ENCODE data around the gene AKR1C8. TPM values are rescaled to one million over a fixed set of nuclear protein-coding genes. Genes with fewer than 3 reads are reported as not detected.

Gene AKR1C8
- total and polyA plus RNA-seq, 9 of the 15 experiments (the other 6 are each of a cell fraction or from before 2014, with no cell fraction given) = 0.03 to 0.29 (median 0.08) TPM

DNA sequence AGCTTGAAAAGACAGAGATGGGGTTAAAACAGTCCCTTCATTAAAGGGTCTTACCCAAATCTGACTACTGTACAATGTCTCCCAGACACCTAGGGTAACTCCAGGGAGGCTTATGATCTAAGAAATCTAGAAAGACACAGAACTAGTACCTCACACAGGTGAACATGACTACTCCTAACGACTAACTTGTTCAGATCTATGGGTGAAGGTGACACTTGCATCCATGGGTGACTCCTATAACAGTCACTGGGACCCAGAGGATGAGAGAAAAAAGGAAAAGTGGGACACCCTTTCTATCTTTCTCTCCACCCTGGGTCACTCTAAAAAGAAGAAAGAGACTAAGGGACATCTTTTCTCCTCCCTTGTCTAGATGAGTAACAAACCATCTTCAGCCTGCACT lies 19.2 kb downstream of the AKR1C8 start:
- BruUV-seq (replicated peaks) = no TSS peak
- FAIRE-seq (no peak), ATAC-seq (no peak), DNase-seq (ENCODE audit: extremely low read depth in 1 of 4, low spot score in 3 of 4) (peak; percentile 18 to 38 (median 22))
- POLR2A ChIA-PET = no interaction called here
- Histone ChIP-seq H3K9ac (ENCODE audit: insufficient read depth in 1 of 2, low read depth in 2 of 2, low read length in 2 of 2) (no peak overlapping the region), H4K20me1 (replicated peaks; ENCODE audit: control insufficient read depth, insufficient read depth, low read length) (no peaks in the 10 kb centered on the region), H3K9me1 (ENCODE audit: control insufficient read depth, insufficient read depth, low read length) (no peaks in the 10 kb centered on the region), H3K4me3 (no peak overlapping the region), H3K36me3 (ENCODE audit: control insufficient read depth, insufficient read depth, low read length) (no peaks in the 10 kb centered on the region), H3K9me3 (replicated peaks; ENCODE audit: control insufficient read depth, insufficient read depth, low read depth, low read length) (peaks cover 13% of the 10 kb centered on the region; the same call in 1 of the 2 replicates), H3K4me1 (replicated peaks in 1 of 2; ENCODE audit: control insufficient read depth in 2 of 2, insufficient read depth in 2 of 2, low read length in 2 of 2) (no peaks in the 10 kb centered on the region), H2AFZ (ENCODE audit: low read depth, low read length) (no peak overlapping the region), H3K4me2 (ENCODE audit: insufficient read depth, low read length) (no peak overlapping the region), H3K27me3 (ENCODE audit: control insufficient read depth in 2 of 2, insufficient read depth in 2 of 2, low read length in 2 of 2) (no peaks in the 10 kb centered on the region), H3K27ac (ENCODE audit: extremely low read depth, low read depth, low read length) (no peak overlapping the region), H3K79me2 (ENCODE audit: control insufficient read depth, insufficient read depth, low read length) (no peaks in the 10 kb centered on the region)
- intact Hi-C loops (cut with micrococcal nuclease) (loop anchor here (2.0 kb wide), 1 partner anchor 17 kb away; no protein-coding TSS in a partner anchor), in situ Hi-C loops (cut with MboI) (no loop called here)
- 0% methylated on average over 1 of the region's 1 CpG for WGBS (ENCODE audit: insufficient coverage, low coverage, missing lambda C conversion rate)
- CTCF ChIA-PET (ENCODE audit: low intra/inter-chr PET ratio) = no interaction called here
- TF ChIP-seq, protein P1, sequence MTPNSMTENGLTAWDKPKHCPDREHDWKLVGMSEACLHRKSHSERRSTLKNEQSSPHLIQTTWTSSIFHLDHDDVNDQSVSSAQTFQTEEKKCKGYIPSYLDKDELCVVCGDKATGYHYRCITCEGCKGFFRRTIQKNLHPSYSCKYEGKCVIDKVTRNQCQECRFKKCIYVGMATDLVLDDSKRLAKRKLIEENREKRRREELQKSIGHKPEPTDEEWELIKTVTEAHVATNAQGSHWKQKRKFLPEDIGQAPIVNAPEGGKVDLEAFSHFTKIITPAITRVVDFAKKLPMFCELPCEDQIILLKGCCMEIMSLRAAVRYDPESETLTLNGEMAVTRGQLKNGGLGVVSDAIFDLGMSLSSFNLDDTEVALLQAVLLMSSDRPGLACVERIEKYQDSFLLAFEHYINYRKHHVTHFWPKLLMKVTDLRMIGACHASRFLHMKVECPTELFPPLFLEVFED (CRISPR knock-in tag; conservative IDR thresholded peaks at IDR 0.05) = no peak
- TF ChIP-seq CBX5 (IDR thresholded peaks at IDR 0.05; ENCODE audit: borderline replicate concordance, low read depth) (peak; percentile 100), CBX3 (IDR thresholded peaks at IDR 0.05; ENCODE audit: borderline replicate concordance in 1 of 2, low read length in 2 of 2) (peak; percentile 93 to 100), MTA3 (IDR thresholded peaks at IDR 0.05; ENCODE audit: borderline replicate concordance) (peak; percentile 79; the same call in 1 of the 2 replicates), BACH1 (tag; IDR thresholded peaks at IDR 0.05) (no peak), TRIM28 (IDR thresholded peaks at IDR 0.05) (peak; percentile 99), JUN (IDR thresholded peaks at IDR 0.05; ENCODE audit: borderline replicate concordance, low read depth, low read length) (peak; percentile 62; the same call in 1 of the 2 replicates), JUN (CRISPR knock-in tag; IDR thresholded peaks at IDR 0.05; ENCODE audit: borderline replicate concordance) (no peak), POLR3G (IDR thresholded peaks at IDR 0.05; ENCODE audit: extremely low read depth, insufficient read length, insufficient replicate concordance) (no peak), EHMT2 (IDR thresholded peaks at IDR 0.05) (0 out of 2 replicates have a peak, but pooled peaks have one; percentile 61), ZEB2 (IDR thresholded peaks at IDR 0.05) (peak; percentile 64; the same call in 1 of the 2 replicates), HLTF (IDR thresholded peaks at IDR 0.05) (peak; percentile 93; the same call in 1 of the 2 replicates), LEF1 (IDR thresholded peaks at IDR 0.05) (no peak)
- TF ChIP-seq, protein P2, sequence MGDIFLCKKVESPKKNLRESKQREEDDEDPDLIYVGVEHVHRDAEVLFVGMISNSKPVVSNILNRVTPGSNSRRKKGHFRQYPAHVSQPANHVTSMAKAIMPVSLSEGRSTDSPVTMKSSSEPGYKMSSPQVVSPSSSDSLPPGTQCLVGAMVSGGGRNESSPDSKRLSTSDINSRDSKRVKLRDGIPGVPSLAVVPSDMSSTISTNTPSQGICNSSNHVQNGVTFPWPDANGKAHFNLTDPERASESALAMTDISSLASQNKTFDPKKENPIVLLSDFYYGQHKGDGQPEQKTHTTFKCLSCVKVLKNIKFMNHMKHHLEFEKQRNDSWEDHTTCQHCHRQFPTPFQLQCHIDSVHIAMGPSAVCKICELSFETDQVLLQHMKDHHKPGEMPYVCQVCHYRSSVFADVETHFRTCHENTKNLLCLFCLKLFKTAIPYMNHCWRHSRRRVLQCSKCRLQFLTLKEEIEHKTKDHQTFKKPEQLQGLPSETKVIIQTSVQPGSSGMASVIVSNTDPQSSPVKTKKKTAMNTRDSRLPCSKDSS (IDR thresholded peaks at IDR 0.05; ENCODE audit: low read depth, partially characterized antibody) = peak; percentile 93
- TF ChIP-seq, protein P3, sequence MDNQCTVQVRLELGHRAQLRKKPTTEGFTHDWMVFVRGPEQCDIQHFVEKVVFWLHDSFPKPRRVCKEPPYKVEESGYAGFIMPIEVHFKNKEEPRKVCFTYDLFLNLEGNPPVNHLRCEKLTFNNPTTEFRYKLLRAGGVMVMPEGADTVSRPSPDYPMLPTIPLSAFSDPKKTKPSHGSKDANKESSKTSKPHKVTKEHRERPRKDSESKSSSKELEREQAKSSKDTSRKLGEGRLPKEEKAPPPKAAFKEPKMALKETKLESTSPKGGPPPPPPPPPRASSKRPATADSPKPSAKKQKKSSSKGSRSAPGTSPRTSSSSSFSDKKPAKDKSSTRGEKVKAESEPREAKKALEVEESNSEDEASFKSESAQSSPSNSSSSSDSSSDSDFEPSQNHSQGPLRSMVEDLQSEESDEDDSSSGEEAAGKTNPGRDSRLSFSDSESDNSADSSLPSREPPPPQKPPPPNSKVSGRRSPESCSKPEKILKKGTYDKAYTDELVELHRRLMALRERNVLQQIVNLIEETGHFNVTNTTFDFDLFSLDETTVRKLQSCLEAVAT (IDR thresholded peaks at IDR 0.05) = 0 out of 4 replicates have a peak, but pooled peaks of 1 of the 2 experiments have one; percentile 20
- TF ChIP-seq, protein P4, sequence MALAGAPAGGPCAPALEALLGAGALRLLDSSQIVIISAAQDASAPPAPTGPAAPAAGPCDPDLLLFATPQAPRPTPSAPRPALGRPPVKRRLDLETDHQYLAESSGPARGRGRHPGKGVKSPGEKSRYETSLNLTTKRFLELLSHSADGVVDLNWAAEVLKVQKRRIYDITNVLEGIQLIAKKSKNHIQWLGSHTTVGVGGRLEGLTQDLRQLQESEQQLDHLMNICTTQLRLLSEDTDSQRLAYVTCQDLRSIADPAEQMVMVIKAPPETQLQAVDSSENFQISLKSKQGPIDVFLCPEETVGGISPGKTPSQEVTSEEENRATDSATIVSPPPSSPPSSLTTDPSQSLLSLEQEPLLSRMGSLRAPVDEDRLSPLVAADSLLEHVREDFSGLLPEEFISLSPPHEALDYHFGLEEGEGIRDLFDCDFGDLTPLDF (CRISPR knock-in tag; IDR thresholded peaks at IDR 0.05) = no peak
- TF ChIP-seq, protein P5, sequence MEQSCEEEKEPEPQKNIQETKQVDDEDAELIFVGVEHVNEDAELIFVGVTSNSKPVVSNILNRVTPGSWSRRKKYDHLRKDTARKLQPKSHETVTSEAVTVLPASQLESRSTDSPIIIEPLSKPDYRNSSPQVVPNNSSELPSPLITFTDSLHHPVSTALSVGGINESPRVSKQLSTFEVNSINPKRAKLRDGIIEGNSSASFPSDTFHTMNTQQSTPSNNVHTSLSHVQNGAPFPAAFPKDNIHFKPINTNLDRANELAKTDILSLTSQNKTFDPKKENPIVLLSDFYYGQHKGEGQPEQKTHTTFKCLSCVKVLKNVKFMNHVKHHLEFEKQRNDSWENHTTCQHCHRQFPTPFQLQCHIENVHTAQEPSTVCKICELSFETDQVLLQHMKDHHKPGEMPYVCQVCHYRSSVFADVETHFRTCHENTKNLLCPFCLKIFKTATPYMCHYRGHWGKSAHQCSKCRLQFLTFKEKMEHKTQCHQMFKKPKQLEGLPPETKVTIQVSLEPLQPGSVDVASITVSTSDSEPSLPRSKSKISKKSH (CRISPR knock-in tag; IDR thresholded peaks at IDR 0.05) = peak; percentile 85; the same call in 1 of the 2 replicates

Data from K562 (cell line).